WI38 (cell line): ENCODE measurements around the gene CD300LF.

Experiments used
- H3K4me3 ChIP-seq: 2 replicates; pipeline ENCODE4 v1.5.1; 2011; ENCODE audit warnings: low read depth, mild to moderate bottlenecking, control low read depth, low read length
- TF ChIP-seq, protein P1 (sequence below): IDR thresholded peaks from 2 replicates; pipeline ENCODE4 v1.5.1; 2012; ENCODE audit warnings: low read depth, mild to moderate bottlenecking, control low read depth, low read length

Gene CD300LF

DNA sequence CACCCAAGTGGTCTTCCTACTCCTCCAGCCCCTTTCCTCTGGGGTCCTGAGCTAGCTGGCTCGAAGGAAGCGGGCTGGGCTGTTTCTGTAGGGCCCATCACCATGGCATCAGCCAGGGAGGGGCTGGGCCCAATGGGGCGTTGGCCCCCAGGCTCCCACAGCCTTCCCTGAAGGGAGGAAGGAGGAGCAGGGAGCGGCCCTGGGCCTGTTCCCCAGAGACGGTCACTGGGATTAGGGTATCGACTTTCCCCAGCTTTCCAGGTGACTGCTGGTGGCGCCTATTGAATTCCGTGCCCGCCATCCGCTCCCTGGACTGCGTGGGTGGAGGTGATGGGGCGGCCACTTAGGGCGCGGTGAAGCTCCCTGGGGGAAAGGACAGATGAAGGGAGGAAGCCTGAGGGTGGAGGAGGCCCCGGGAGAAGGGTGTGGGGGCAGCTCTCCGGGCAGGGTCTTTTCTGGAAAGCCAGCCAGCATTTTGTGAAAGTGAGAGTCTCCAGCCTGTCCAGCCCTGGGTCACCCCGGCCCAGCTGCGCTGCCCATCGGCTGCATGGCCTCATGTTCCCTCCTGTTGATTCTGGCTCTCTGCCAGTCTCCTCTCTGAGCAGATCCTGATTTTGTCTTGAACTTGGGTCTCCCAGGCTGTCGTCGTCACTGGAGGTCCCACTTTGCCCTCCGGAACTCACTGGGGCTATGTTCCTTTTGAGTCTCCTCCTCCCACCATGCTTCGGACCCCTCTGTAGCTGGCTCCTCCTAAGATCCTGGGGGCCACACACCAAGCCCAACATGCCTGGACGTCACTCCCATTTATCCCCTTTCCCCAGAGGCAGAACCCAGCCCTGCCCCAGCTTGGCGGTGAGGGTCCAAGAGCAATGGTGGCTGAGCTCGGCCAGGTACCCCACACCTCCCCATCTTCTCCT is 45.5 kb upstream of the CD300LF start:
- TF ChIP-seq, protein P1, sequence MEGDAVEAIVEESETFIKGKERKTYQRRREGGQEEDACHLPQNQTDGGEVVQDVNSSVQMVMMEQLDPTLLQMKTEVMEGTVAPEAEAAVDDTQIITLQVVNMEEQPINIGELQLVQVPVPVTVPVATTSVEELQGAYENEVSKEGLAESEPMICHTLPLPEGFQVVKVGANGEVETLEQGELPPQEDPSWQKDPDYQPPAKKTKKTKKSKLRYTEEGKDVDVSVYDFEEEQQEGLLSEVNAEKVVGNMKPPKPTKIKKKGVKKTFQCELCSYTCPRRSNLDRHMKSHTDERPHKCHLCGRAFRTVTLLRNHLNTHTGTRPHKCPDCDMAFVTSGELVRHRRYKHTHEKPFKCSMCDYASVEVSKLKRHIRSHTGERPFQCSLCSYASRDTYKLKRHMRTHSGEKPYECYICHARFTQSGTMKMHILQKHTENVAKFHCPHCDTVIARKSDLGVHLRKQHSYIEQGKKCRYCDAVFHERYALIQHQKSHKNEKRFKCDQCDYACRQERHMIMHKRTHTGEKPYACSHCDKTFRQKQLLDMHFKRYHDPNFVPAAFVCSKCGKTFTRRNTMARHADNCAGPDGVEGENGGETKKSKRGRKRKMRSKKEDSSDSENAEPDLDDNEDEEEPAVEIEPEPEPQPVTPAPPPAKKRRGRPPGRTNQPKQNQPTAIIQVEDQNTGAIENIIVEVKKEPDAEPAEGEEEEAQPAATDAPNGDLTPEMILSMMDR = no peak
- H3K4me3 ChIP-seq = no peak overlapping the region

DNA sequence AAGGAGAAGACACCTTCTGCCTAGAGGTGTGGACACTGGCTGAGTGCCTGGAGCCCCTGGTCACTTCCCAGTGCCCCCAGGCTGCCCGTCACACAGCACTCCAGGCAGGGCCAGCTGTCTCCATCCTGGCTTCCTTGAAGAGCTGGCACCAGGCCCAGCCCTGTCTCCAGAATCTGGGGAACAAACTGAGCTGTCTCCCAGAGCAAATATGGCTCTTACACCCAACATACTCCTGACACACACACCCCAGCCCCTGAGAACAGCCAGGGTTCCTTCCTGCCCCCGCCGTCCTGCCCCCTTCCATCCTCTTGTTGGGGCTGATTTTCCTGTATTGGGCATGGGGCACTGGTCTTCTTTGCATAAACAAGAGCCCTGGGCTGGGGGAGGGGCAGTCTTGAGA is 44.8 kb upstream of the CD300LF start:
- no peak overlapping the region for H3K4me3 ChIP-seq
- TF ChIP-seq, protein P1 = no peak

DNA sequence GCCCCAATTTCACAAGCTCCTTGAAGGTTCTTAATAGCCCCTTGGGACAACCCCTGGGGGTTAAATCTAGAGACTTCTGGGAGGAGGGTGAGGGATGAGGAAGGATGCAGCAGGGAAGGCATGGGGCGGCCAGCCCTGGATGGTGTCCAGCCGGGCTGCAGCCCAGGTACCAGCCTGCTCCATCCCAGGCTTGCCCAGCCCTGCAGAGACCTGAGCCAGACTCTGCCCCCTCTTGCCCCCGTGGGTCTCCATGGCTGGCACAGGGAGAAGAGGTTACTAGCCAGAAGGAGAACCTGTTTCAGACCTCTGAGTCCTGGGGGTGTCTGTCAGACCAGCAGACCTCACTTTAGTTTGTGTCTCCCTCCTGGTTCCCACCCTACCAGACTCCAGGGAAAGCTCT is 44.2 kb upstream of the CD300LF start:
- no peak overlapping the region for H3K4me3 ChIP-seq
- TF ChIP-seq, protein P1 = no peak

DNA sequence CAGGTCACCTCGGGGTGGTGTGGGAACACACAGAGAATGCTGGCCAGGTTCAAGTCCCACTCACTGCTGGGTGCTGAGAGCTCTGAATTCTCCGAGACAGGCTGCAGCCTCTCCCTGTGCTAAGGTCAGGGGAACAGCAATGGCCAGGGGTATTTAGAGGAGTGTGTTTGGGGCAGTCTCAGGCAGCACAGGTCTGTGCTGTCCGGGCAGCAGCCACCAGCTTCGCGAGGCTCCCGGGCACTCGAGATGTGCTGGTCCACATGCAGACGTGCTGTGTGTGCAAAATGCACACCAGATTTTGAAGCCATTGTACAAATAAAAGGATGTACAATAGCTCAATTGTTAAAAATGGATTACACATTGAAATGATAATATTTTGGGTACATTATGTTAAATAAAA is 42.8 kb upstream of the CD300LF start:
- TF ChIP-seq, protein P1 = no peak
- H3K4me3 ChIP-seq = no peak overlapping the region

DNA sequence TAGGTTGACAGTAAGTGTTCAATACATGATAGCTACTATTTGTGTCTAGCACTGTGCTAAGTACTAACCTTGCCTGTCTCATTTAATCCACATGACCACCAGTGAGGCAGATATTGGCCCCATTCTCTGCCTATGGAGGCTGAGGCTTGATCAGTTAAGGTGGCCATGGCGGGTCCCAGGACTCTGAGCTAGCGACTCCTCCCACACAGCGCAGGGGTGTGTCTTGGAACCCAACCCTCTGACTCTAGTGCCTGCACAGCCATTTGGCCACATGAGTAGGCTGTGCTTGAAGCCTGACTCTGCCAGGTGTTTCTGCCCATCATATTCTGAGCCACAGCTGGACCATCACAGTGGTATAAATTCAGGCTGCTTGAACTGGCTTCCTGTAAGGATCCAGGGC is 42.1 kb upstream of the CD300LF start:
- H3K4me3 ChIP-seq = no peak overlapping the region

DNA sequence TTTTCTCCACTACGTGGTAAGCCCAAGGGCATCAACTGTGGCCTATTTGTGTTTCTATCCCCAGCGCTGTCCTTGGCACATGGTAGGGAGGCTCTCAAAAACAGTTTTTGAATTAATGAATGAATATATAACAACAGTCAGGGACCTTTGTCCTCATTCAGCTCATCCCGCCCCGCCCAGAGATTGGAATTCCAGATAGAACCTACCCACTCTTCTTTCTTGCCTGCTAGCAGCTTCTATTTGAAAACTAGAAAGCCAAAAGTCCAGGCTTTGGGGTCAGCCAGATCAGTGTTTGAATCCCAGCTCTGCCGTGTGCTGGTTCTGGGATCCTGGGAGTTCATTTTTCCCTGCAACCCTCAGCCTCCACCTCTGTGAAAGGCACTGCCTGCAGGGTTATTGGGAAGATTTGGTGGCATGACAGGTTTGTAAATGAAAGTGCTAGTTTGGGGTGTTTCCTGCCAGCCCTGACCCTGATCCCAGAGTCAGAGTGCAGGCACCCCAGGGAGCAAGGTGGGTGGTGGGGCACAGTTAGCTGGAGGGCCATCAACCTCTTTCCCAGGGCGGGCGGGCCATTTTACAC is 40.2 kb upstream of the CD300LF start:
- TF ChIP-seq, protein P1 = no peak
- H3K4me3 ChIP-seq = no peak overlapping the region

More for the DNA sequence above, 42.1 kb upstream of the CD300LF start:
- TF ChIP-seq, protein P1 = no peak

DNA sequence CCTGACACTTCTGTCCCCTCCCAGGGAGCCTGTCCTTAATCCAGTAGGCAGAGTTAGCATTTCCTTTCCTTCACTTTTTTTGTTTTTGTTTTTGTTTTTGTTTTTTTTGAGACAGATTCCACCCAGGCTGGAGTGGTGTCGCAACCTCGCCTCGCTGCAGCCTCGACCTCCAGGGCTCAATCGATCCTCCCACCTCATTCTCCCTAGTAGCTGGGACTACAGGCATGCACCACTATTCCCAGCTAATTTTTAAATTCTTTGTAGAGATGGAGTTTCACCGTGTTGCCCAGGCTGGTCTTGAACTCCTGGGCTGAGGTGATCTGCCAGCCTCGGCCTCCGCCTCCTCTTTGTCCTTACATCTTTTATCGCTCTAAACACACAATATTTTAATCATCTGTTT is 39.7 kb upstream of the CD300LF start:
- no peak overlapping the region for H3K4me3 ChIP-seq
- TF ChIP-seq, protein P1 = no peak
